OCI-LY1 (cell line): ENCODE data around the gene RAPGEF2.

Experiments
- CTCF ChIP-seq: fragments of 200-600 bp; sonication (generic), shearing (Covaris generic); IDR thresholded peaks from 2 replicates; pipeline ENCODE4 v1.5.1; 2017; ENCODE audit warnings: mild to moderate bottlenecking, antibody characterized with exemption, low read length, moderate library complexity, mixed read lengths
- EZH2 ChIP-seq: fragments of 200-600 bp; sonication (generic), shearing (Covaris generic); IDR thresholded peaks from 2 replicates; pipeline ENCODE4 v1.8.0; 2017; ENCODE audit warnings: borderline replicate concordance, mixed run types, mild to moderate bottlenecking, antibody characterized with exemption, low read length, moderate library complexity, mixed read lengths

- TF ChIP-seq CTCF (no peak), EZH2 (no peak)
Observed at GRCh38 chr4:159105761-159106243, 2.9 kb downstream of the RAPGEF2 start.
